PC-9 (cell line): Measurements from ENCODE around the gene DNM3.

Experiments
- CTCF ChIP-seq: fragments of 200-600 bp; sonication (generic); conservative IDR thresholded peaks from 2 replicates; pipeline ENCODE4 v1.6.1; 2017; ENCODE audit warnings: mixed run types, antibody characterized with exemption, mild to moderate bottlenecking, moderate library complexity
- EZH2 ChIP-seq: fragments of 200-600 bp; sonication (generic); IDR thresholded peaks from 2 replicates; pipeline ENCODE4 v1.8.0; 2017; ENCODE audit warnings: antibody characterized with exemption, low read depth

DNA sequence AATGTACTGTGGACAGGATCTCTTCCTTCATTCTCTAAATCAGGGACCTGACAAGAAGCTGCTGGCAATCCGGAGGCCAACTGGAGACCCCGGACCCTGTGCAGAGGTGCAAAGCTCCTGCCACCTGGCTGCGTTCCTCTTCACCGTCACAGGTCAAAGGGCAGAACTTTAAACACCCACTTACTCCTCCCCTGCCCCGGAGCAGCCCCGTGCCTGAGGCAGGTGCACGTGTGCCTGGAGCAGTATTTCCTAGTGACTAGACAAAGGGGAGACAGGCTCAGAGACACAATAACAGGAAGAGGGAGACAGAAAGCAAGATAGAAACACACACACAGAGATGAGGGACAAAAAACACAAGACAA, 609.2 kb downstream of the DNM3 start:
- no peak for TF ChIP-seq CTCF
- TF ChIP-seq EZH2, result no peak
